HepG2 (cell line): Measurements from ENCODE around the gene MEGF6. TPM values are rescaled to one million over a fixed set of nuclear protein-coding genes. Genes with fewer than 3 reads are reported as not detected.
A peak's percentile ranks its signal among the peaks of the same experiment; 100 is the strongest.

Experiments
- AKAP8 ChIP-seq: sonication (generic); formaldehyde crosslinking; IDR thresholded peaks from 2 replicates; pipeline ENCODE4 v1.5.1; 2020; ENCODE audit warnings: mild to moderate bottlenecking, missing genetic modification reagents
- ARID4A ChIP-seq: sonication (generic); formaldehyde crosslinking; IDR thresholded peaks from 2 replicates; pipeline ENCODE4 v1.5.0; 2020; ENCODE audit warnings: mild to moderate bottlenecking, missing genetic modification reagents, borderline replicate concordance
- BRCA1 ChIP-seq: sonication (generic); formaldehyde crosslinking; IDR thresholded peaks from 2 replicates; pipeline ENCODE4 v1.4.0; 2020; ENCODE audit warnings: missing genetic modification reagents
- GTF2F1 ChIP-seq: fragments of 150-350 bp; IDR thresholded peaks from 2 replicates; pipeline ENCODE4 v1.6.1; 2014; ENCODE audit warnings: low read length
- HNRNPK ChIP-seq: fragments of 200-400 bp; formaldehyde crosslinking; IDR thresholded peaks from 2 replicates; pipeline ENCODE4 v1.6.1; 2018; ENCODE audit warnings: low read length, low read depth, moderate library complexity, mild to moderate bottlenecking; ENCODE audit not compliant: poor library complexity, severe bottlenecking
- JDP2 ChIP-seq: sonication (generic); formaldehyde crosslinking; IDR thresholded peaks from 2 replicates; pipeline ENCODE4 v1.8.1; 2022; ENCODE audit warnings: missing genetic modification reagents, borderline replicate concordance
- KDM5B ChIP-seq: sonication (generic); formaldehyde crosslinking; IDR thresholded peaks from 2 replicates; pipeline ENCODE4 v1.4.0; 2020; ENCODE audit warnings: missing genetic modification reagents, mild to moderate bottlenecking, borderline replicate concordance
- PITX1 ChIP-seq: sonication (generic); formaldehyde crosslinking; IDR thresholded peaks from 2 replicates; pipeline ENCODE4 v1.5.1; 2020; ENCODE audit warnings: mild to moderate bottlenecking, missing genetic modification reagents
- PRPF4 ChIP-seq: fragments of 200-400 bp; formaldehyde crosslinking; IDR thresholded peaks from 2 replicates; pipeline ENCODE4 v1.6.1; 2016; ENCODE audit warnings: low read length, low read depth; ENCODE audit not compliant: poor library complexity, severe bottlenecking
- TBP ChIP-seq: sonication (generic); formaldehyde crosslinking; IDR thresholded peaks from 2 replicates; pipeline ENCODE4 v1.5.0; 2020; ENCODE audit warnings: missing genetic modification reagents
- UBTF ChIP-seq: sonication (generic); formaldehyde crosslinking; IDR thresholded peaks from 2 replicates; pipeline ENCODE4 v1.4.0; 2020; ENCODE audit warnings: mild to moderate bottlenecking, missing genetic modification reagents
- ZBTB34 ChIP-seq: sonication (generic); formaldehyde crosslinking; IDR thresholded peaks from 2 replicates; pipeline ENCODE4 v1.8.0; 2022; ENCODE audit warnings: mild to moderate bottlenecking, missing genetic modification reagents
- ZBTB7A ChIP-seq: sonication (generic); formaldehyde crosslinking; IDR thresholded peaks from 2 replicates; pipeline ENCODE4 v1.8.0; 2022; ENCODE audit warnings: mild to moderate bottlenecking, missing genetic modification reagents
- ZC3H13 ChIP-seq: sonication (generic); formaldehyde crosslinking; IDR thresholded peaks from 2 replicates; pipeline ENCODE4 v1.8.1; 2023; ENCODE audit warnings: mild to moderate bottlenecking, missing genetic modification reagents, moderate library complexity
- polyA plus RNA-seq, 8 experiments: library from polyadenylated mRNA; depleted of rRNA in 3 of 8; stranded (reverse) in 7 of 8; unstranded in 1 of 8; fragments of >200 nt; fragmentation: Illumina TruSeq in 4 of 8; extraction: Trizol in 4 of 8; gene quantifications; 2 replicates each; pipeline versions ENCODE4 v1.2.1 to v1.2.3, GENCODE V29; 2011 to 2016; ENCODE audit warnings: low read depth in 4 of 8, missing spikeins in 1 of 8, mixed read lengths in 1 of 8; ENCODE audit not compliant: insufficient read depth in 1 of 8
- total RNA-seq, 5 experiments: library from RNA; depleted of rRNA; stranded (reverse); fragments of >200 nt; fragmentation: Illumina TruSeq; extraction: Trizol; gene quantifications; 2 replicates each; pipeline ENCODE4 v1.2.3, GENCODE V29; 2016; ENCODE audit warnings: low read depth in 1 of 5
- TF ChIP-seq, protein P1 (sequence below): sonication (generic); formaldehyde crosslinking; conservative IDR thresholded peaks from 2 replicates; pipeline ENCODE4 v1.5.0; 2020; ENCODE audit warnings: missing genetic modification reagents
- TF ChIP-seq, protein P2 (sequence below): sonication (generic); formaldehyde crosslinking; IDR thresholded peaks from 2 replicates; pipeline ENCODE4 v1.4.0; 2020; ENCODE audit warnings: mild to moderate bottlenecking, missing genetic modification reagents, borderline replicate concordance

The MEGF6 gene
- total and polyA plus RNA-seq, 2 of the 13 experiments (the other 11 are each of a cell fraction or from before 2014, with no cell fraction given), result 1.9 TPM

- TF ChIP-seq, protein P1, sequence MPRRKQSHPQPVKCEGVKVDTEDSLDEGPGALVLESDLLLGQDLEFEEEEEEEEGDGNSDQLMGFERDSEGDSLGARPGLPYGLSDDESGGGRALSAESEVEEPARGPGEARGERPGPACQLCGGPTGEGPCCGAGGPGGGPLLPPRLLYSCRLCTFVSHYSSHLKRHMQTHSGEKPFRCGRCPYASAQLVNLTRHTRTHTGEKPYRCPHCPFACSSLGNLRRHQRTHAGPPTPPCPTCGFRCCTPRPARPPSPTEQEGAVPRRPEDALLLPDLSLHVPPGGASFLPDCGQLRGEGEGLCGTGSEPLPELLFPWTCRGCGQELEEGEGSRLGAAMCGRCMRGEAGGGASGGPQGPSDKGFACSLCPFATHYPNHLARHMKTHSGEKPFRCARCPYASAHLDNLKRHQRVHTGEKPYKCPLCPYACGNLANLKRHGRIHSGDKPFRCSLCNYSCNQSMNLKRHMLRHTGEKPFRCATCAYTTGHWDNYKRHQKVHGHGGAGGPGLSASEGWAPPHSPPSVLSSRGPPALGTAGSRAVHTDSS (CRISPR knock-in tag), result no peak
- peak; percentile 60 for TF ChIP-seq HNRNPK
- TF ChIP-seq, protein P2, sequence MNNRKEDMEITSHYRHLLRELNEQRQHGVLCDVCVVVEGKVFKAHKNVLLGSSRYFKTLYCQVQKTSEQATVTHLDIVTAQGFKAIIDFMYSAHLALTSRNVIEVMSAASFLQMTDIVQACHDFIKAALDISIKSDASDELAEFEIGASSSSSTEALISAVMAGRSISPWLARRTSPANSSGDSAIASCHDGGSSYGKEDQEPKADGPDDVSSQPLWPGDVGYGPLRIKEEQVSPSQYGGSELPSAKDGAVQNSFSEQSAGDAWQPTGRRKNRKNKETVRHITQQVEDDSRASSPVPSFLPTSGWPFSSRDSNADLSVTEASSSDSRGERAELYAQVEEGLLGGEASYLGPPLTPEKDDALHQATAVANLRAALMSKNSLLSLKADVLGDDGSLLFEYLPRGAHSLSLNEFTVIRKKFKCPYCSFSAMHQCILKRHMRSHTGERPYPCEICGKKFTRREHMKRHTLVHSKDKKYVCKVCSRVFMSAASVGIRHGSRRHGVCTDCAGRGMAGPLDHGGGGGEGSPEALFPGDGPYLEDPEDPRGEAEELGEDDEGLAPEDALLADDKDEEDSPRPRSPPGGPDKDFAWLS, result no peak
- no peak for TF ChIP-seq BRCA1 (CRISPR knock-in tag)
- no peak for TF ChIP-seq PITX1 (CRISPR knock-in tag)
- peak; percentile 15; the same call in 1 of the 2 replicates for TF ChIP-seq ARID4A (CRISPR knock-in tag)
- no peak for TF ChIP-seq TBP (CRISPR knock-in tag)
- TF ChIP-seq GTF2F1, result no peak
- TF ChIP-seq UBTF (CRISPR knock-in tag), result 0 out of 2 replicates have a peak, but pooled peaks have one; percentile 19
- no peak for TF ChIP-seq ZBTB34
- TF ChIP-seq ZC3H13 (CRISPR knock-in tag), result 0 out of 2 replicates have a peak, but pooled peaks have one; percentile 27
- TF ChIP-seq KDM5B, result 0 out of 2 replicates have a peak, but pooled peaks have one; percentile 18
- TF ChIP-seq JDP2 (CRISPR knock-in tag), result no peak
- no peak for TF ChIP-seq PRPF4
- no peak for TF ChIP-seq ZBTB7A (CRISPR knock-in tag)
- no peak for TF ChIP-seq AKAP8 (CRISPR knock-in tag)
Measured at GRCh38 chr1:3611170-3612019, at the start of gene MEGF6 (continued).
